ENCODE measurements around the gene DAB2IP.

GRCh38 chr9:121701736-121702261 lies 50.4 kb downstream of the DAB2IP start:
- TF ChIP-seq CTCF (IDR thresholded peaks at IDR 0.05) (no peak), POLR2AphosphoS5 (IDR thresholded peaks at IDR 0.05) (no peak), POLR2A (IDR thresholded peaks at IDR 0.05) (no peak), EP300 (IDR thresholded peaks at IDR 0.05) (no peak)
